SK-MEL-5 (cell line): ENCODE results near the gene TENM3. TPM values are rescaled to one million over a fixed set of nuclear protein-coding genes. Genes with fewer than 3 reads are reported as not detected.
A peak's percentile ranks its signal among the peaks of the same experiment; 100 is the strongest.
"Not testable (repeated sequence)": the region's sequence is repeated elsewhere in the genome, so short reads cannot be mapped to it uniquely, and the experiment has no call there.

Source experiments
- DNase-seq: peaks from one replicate; pipeline ENCODE4 v3.0.0-alpha.2; 2016; ENCODE audit warnings: low read depth, low spot score
- in situ Hi-C: cut with HindIII; loops from 2 replicates; pipeline ENCODE4 v1.10.0; 2016; ENCODE audit warnings: low sequenced_read_pairs, high pct_unique_total_duplicates, low pct_unique_long_range_greater_than_20kb
- total RNA-seq: library from RNA; depleted of rRNA; stranded (reverse); fragments of >200 nt; shearing (Covaris generic); gene quantifications from 2 replicates; pipeline ENCODE4 v1.2.3, GENCODE V29; 2014

TENM3 gene
- total RNA-seq, 1 experiment from 2014 or later: 38.1 TPM

GRCh38 chr4:182344968-182345367 is 101.8 kb downstream of the TENM3 start:
- DNase-seq: no peak
- in situ Hi-C loops: no loop called here

GRCh38 chr4:182346250-182346649 is 103.0 kb downstream of the TENM3 start:
- in situ Hi-C loops: no loop called here
- no peak for DNase-seq

GRCh38 chr4:182346675-182347375 is 103.6 kb downstream of the TENM3 start:
- in situ Hi-C loops: no loop called here
- DNase-seq: peak; percentile 5

GRCh38 chr4:182348779-182349326 is 105.7 kb downstream of the TENM3 start:
- DNase-seq: no peak
- in situ Hi-C loops: no loop called here

- no peak for DNase-seq
- in situ Hi-C loops: no loop called here
Measured at GRCh38 chr4:182350041-182350440, 106.8 kb downstream of the TENM3 start.

DNA sequence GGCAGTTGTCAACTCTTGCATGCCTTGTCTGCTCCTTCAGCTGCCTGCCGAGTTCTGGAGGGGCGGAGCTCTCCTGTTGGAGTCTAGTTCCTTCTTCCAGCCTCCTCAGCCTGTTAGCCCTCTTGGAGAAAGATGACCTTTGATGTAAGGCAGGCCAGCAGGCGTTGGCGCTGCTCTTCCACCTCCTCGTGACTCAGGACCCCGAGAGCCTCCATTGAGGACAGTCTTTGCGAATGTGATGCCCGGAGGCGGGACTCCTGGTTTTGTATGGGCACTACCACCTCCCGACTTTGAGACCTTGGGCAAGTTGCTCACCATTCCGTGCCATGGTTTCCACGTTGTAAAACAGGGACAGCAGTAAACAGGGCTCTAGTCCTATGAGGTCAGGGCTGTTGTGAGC is 108.3 kb downstream of the TENM3 start:
- DNase-seq: no peak
- in situ Hi-C loops: no loop called here

GRCh38 chr4:182354106-182354505 is 110.9 kb downstream of the TENM3 start:
- no peak for DNase-seq
- in situ Hi-C loops: no loop called here

DNA sequence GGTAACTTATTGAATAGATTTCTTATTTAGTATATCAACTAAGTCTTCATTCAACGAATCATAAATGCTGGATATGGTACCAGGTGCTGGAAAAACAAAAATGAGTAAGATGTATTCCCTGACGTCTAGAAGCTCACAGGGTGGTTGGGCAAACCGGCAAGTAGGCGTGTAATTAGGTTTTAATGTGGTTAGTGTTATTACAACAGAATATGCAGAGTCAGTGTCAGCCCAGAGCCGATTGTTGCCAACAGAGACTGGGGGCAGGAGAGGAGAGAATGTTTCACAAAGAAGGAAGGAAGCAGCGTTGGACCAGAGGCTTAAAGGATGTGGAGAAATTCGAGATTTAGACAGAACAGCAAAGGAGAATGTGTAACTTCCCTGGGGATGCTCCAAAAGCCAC is 111.7 kb downstream of the TENM3 start:
- DNase-seq: no peak
- in situ Hi-C loops: no loop called here

- peak; percentile 100 for DNase-seq
- in situ Hi-C loops: no loop called here
Measured at GRCh38 chr4:182367153-182367552, 124.0 kb downstream of the TENM3 start.

GRCh38 chr4:182369211-182369610 is 126.0 kb downstream of the TENM3 start:
- in situ Hi-C loops: no loop called here
- no peak for DNase-seq

DNA sequence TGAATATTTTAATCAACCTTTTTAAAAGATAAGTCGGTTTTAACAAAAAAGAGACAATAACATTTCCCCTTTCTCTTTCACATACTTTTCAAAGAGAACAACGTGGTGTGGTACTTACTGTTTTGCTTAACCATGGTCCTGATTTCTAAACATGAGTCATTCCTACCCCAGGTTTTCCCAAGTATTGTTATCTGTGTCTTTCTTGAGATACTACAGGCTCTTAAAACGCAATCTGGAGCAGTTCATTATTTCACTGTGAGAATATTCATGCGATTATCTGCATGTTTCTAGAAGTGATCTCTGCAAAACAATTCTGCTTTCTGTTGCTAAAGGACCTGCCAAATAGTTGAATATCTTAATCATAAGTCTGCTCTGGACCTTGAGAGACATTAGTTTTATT is 127.3 kb downstream of the TENM3 start:
- no peak for DNase-seq
- in situ Hi-C loops: no loop called here

DNA sequence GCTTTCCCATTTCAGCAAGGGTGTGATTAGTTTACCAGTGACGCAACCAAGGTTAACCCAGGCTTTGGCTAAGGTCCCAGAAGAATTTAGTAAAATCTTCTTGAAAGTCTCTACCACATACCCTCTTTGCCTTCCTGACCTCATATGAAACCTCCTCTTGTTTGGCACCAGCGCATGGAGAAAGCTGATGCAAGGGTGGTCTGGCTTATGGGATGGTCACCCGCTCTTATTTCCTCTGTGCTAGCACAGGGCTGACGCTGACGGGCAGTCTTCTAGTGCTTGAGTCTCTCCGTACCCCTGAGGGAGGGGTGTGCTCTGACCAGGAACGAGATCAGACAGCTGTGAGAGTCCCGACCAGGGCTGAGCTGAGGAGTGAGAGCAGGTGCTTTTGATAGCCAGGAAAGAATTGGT is 137.6 kb downstream of the TENM3 start:
- in situ Hi-C loops: no loop called here

DNA sequence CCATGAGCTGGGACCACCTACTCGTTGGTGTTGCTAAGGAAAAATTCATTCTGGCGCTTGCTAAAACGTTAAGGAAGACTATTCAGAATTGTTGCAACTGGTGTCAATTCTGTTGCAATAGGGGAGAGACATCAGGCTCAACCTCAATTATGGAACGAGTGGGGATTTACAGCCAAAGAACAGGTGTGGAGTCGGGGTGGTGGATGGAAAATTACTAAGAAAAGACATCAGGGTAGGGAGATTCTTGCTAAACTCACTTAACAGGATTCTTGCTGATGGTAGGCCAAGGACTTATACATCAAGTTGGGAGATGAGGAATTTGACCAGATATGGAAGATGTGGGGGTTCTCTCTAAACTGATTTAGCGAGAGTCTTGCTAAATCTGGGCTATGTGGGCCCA is 139.7 kb downstream of the TENM3 start:
- DNase-seq: no peak
- in situ Hi-C loops: no loop called here

More for the DNA sequence above, 137.6 kb downstream of the TENM3 start:
- no peak for DNase-seq

DNA sequence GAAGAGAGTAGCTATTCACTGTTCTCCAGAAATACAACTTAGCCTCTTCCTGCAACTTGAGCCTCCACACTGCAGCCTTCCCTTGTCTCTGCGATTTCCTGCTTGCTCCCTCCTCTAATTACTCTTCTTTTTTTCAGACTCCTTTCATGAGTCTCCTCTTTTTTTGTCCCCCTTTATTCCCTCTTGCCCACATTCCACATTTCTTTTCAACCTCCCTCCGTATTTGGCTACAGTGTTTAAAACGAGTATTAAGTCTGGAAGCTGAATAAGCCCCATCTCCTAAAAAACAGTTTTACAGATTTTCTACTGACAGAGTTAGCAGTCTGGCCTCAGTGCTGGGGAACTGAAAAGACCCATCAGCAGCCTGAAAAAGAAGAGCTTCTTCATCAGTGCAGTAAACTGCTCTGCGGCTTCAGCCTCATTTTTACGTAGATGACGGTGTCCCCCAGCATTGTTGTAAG is 141.5 kb downstream of the TENM3 start:
- in situ Hi-C loops: no loop called here
- no peak for DNase-seq

DNA sequence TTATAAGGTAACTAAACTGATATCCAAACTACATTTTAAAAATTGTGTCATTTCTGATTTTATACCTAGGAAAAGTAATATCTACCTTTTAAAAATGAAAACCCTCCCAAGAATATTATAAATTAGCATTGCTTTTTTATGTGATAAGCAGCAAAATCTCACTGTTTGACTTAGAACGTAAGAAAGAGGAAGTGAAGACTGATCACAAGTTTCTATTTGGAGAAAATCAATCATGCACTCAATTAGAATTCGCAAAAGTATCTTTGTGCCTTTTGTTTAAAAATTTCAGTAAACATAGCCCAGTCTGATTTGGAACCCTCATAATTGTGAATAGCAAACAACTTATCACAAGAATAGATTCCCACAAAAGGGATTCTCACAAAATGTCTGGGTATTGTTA is 142.7 kb downstream of the TENM3 start:
- in situ Hi-C loops: no loop called here
- no peak for DNase-seq

GRCh38 chr4:182386576-182386975 is 143.4 kb downstream of the TENM3 start:
- in situ Hi-C loops, DNase-seq: not testable (repeated sequence)

GRCh38 chr4:182391111-182391684 is 148.0 kb downstream of the TENM3 start:
- in situ Hi-C loops: no loop called here

GRCh38 chr4:182394181-182394580 is 151.0 kb downstream of the TENM3 start:
- DNase-seq: no peak
- in situ Hi-C loops: no loop called here

More at GRCh38 chr4:182391111-182391684, 148.0 kb downstream of the TENM3 start:
- DNase-seq: no peak

DNA sequence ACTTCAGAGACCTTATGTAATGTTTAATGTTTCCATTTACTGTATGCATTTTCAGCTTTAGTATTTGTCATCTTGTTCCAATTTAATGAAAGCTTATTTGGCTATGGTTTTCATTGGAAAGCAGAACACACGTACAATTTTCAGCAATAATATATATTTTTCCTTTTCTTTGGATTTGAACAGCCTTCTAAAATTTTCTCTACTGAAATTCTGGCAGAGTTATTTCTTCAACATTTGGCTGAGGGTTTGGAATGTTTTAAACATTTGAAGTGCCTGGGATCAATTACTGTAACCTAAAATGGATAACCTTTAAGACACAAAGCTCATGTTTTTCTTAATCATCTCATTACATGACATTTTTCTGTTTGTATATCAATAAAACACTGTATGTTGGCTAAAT is 156.9 kb downstream of the TENM3 start:
- in situ Hi-C loops: no loop called here
- DNase-seq: no peak
